SJSA1 (cell line): ENCODE measurements around the gene LIN7C. TPM values are rescaled to one million over a fixed set of nuclear protein-coding genes. Genes with fewer than 3 reads are reported as not detected.

Experiments
- total RNA-seq: library from RNA; depleted of rRNA; stranded (reverse); fragments of >200 nt; shearing (Covaris generic); gene quantifications from 2 replicates; pipeline ENCODE4 v1.2.3, GENCODE V29; 2014; rRNA removed

LIN7C gene
- total RNA-seq, 1 experiment from 2014 or later: 130 TPM

Other genes with a start within 250 kb of the LIN7C start
- gene CCDC34, start 143.6 kb downstream of the LIN7C start, total RNA-seq: 23.6 and 26.9 TPM in 2 replicates
- gene LGR4, start 34.0 kb downstream of the LIN7C start, total RNA-seq: 16.5 and 21.3 TPM in 2 replicates
- 22.4 and 23.6 TPM in 2 replicates for gene BDNF, start 193.7 kb upstream of the LIN7C start, total RNA-seq